ENCODE results near the gene BACH2.

- TF ChIP-seq POLR2A (IDR thresholded peaks at IDR 0.05): no peak
- TF ChIP-seq, protein P1, sequence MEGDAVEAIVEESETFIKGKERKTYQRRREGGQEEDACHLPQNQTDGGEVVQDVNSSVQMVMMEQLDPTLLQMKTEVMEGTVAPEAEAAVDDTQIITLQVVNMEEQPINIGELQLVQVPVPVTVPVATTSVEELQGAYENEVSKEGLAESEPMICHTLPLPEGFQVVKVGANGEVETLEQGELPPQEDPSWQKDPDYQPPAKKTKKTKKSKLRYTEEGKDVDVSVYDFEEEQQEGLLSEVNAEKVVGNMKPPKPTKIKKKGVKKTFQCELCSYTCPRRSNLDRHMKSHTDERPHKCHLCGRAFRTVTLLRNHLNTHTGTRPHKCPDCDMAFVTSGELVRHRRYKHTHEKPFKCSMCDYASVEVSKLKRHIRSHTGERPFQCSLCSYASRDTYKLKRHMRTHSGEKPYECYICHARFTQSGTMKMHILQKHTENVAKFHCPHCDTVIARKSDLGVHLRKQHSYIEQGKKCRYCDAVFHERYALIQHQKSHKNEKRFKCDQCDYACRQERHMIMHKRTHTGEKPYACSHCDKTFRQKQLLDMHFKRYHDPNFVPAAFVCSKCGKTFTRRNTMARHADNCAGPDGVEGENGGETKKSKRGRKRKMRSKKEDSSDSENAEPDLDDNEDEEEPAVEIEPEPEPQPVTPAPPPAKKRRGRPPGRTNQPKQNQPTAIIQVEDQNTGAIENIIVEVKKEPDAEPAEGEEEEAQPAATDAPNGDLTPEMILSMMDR (IDR thresholded peaks at IDR 0.05): no peak
Observed at GRCh38 chr6:90187437-90188121, 109.1 kb downstream of the BACH2 start.
